Loucy (cell line): ENCODE results near the gene ITCH.

Source experiments
- H2AFZ ChIP-seq: fragments of 200-600 bp; sonication (generic); 2 replicates; pipeline ENCODE4 v1.6.0; 2016; ENCODE audit warnings: antibody characterized with exemption, mild to moderate bottlenecking, low read length, moderate library complexity
- H3F3A ChIP-seq: fragments of 200-600 bp; 2 replicates; pipeline ENCODE4 v1.6.0; 2016; ENCODE audit warnings: antibody characterized with exemption, low read depth, mild to moderate bottlenecking
- H3K27me3 ChIP-seq: fragments of 200-600 bp; sonication (generic); 2 replicates; pipeline ENCODE4 v1.6.1; 2014; ENCODE audit warnings: low read length, mild to moderate bottlenecking; ENCODE audit not compliant: insufficient read depth, poor library complexity, severe bottlenecking
- H3K36me3 ChIP-seq: fragments of 200-600 bp; sonication (generic); 2 replicates; pipeline ENCODE4 v1.6.1; 2016; ENCODE audit warnings: low read length; ENCODE audit not compliant: insufficient read depth
- H3K4me1 ChIP-seq: fragments of 200-600 bp; sonication (generic); 2 replicates; pipeline ENCODE4 v1.5.1; 2014; ENCODE audit warnings: low read length, mild to moderate bottlenecking; ENCODE audit not compliant: insufficient read depth, poor library complexity, severe bottlenecking
- H3K4me2 ChIP-seq: fragments of 200-600 bp; sonication (generic); 2 replicates; pipeline ENCODE4 v1.6.0; 2014; ENCODE audit warnings: antibody characterized with exemption, low read length, low read depth, mild to moderate bottlenecking; ENCODE audit not compliant: poor library complexity, severe bottlenecking
- H3K4me3 ChIP-seq: fragments of 200-600 bp; sonication (generic); 2 replicates; pipeline ENCODE4 v1.5.1; 2014; ENCODE audit warnings: low read length, mild to moderate bottlenecking, mixed read lengths; ENCODE audit not compliant: poor library complexity, severe bottlenecking
- H3K79me2 ChIP-seq: fragments of 200-600 bp; sonication (generic); 2 replicates; pipeline ENCODE4 v1.6.1; 2014; ENCODE audit warnings: low read length; ENCODE audit not compliant: insufficient read depth
- H3K9ac ChIP-seq: fragments of 200-600 bp; sonication (generic); 2 replicates; pipeline ENCODE4 v1.6.0; 2014; ENCODE audit warnings: mild to moderate bottlenecking, low read depth, low read length, moderate library complexity; ENCODE audit not compliant: poor library complexity, severe bottlenecking
- H3K9me2 ChIP-seq: fragments of 200-600 bp; sonication (generic); replicated peaks from 2 replicates; pipeline ENCODE4 v1.6.1; 2016; ENCODE audit warnings: low read depth, low read length, mixed read lengths
- H3K9me3 ChIP-seq: fragments of 200-600 bp; sonication (generic); 2 replicates; pipeline ENCODE4 v1.6.1; 2014; ENCODE audit warnings: mild to moderate bottlenecking, antibody characterized with exemption, low read length, low read depth; ENCODE audit not compliant: insufficient read depth
- H4K20me1 ChIP-seq: fragments of 200-600 bp; sonication (generic); 2 replicates; pipeline ENCODE4 v1.6.0; 2014; ENCODE audit warnings: antibody characterized with exemption, low read length, mild to moderate bottlenecking; ENCODE audit not compliant: insufficient read depth, poor library complexity, severe bottlenecking
- CTCF ChIP-seq: fragments of 200-600 bp; sonication (generic); conservative IDR thresholded peaks from 2 replicates; pipeline ENCODE4 v1.5.1; 2014; ENCODE audit warnings: mild to moderate bottlenecking, antibody characterized with exemption, low read length
- EZH2phosphoT487 ChIP-seq: fragments of 200-600 bp; IDR thresholded peaks from 2 replicates; pipeline ENCODE4 v1.6.1; 2018; ENCODE audit warnings: antibody characterized with exemption, mild to moderate bottlenecking, moderate library complexity, borderline replicate concordance

Gene ITCH

GRCh38 chr20:34318609-34319443 lies 44.2 kb upstream of the ITCH start:
- Histone ChIP-seq H3K4me1 (no peaks in the 10 kb centered on the region), H3K36me3 (no peaks in the 10 kb centered on the region), H3K4me3 (no peak overlapping the region), H3K9me2 (no peaks in the 10 kb centered on the region), H4K20me1 (no peaks in the 10 kb centered on the region), H3K9me3 (no peaks in the 10 kb centered on the region), H3K4me2 (no peak overlapping the region), H3F3A (no peaks in the 10 kb centered on the region), H3K27me3 (no peaks in the 10 kb centered on the region), H2AFZ (no peak overlapping the region), H3K9ac (no peak overlapping the region), H3K79me2 (no peaks in the 10 kb centered on the region)
- TF ChIP-seq CTCF (no peak), EZH2phosphoT487 (no peak)

- no peak for TF ChIP-seq EZH2phosphoT487
- TF ChIP-seq CTCF, result no peak
- Histone ChIP-seq H2AFZ (no peak overlapping the region), H3K4me1 (peaks cover 2% of the 10 kb centered on the region), H3K9me2 (no peaks in the 10 kb centered on the region), H3K9ac (no peak overlapping the region), H3K36me3 (no peaks in the 10 kb centered on the region), H3F3A (no peaks in the 10 kb centered on the region), H3K4me2 (no peak overlapping the region), H3K4me3 (no peak overlapping the region), H3K27me3 (no peaks in the 10 kb centered on the region), H4K20me1 (no peaks in the 10 kb centered on the region), H3K9me3 (no peaks in the 10 kb centered on the region), H3K79me2 (no peaks in the 10 kb centered on the region)
Measured at GRCh38 chr20:34320861-34321260, 42.2 kb upstream of the ITCH start.

- H3K36me3 ChIP-seq, result no peaks in the 10 kb centered on the region
- H3K9me3 ChIP-seq, result no peaks in the 10 kb centered on the region
- no peaks in the 10 kb centered on the region for H3K27me3 ChIP-seq
- no peaks in the 10 kb centered on the region for H3K79me2 ChIP-seq
- TF ChIP-seq CTCF, result no peak
- no peak for TF ChIP-seq EZH2phosphoT487
- peaks cover 7% of the 10 kb centered on the region for H3K4me1 ChIP-seq
- H4K20me1 ChIP-seq, result no peaks in the 10 kb centered on the region
- no peaks in the 10 kb centered on the region for H3K9me2 ChIP-seq
- H3F3A ChIP-seq, result no peaks in the 10 kb centered on the region
- H3K4me2 ChIP-seq, result no peak overlapping the region
- no peak overlapping the region for H2AFZ ChIP-seq
- H3K9ac ChIP-seq, result no peak overlapping the region
- H3K4me3 ChIP-seq, result no peak overlapping the region
Measured at GRCh38 chr20:34322267-34323105, 40.6 kb upstream of the ITCH start.
